ENCODE measurements around the gene HAPLN3.
A peak's percentile ranks its signal among the peaks of the same experiment; 100 is the strongest.

HAPLN3 gene

DNA sequence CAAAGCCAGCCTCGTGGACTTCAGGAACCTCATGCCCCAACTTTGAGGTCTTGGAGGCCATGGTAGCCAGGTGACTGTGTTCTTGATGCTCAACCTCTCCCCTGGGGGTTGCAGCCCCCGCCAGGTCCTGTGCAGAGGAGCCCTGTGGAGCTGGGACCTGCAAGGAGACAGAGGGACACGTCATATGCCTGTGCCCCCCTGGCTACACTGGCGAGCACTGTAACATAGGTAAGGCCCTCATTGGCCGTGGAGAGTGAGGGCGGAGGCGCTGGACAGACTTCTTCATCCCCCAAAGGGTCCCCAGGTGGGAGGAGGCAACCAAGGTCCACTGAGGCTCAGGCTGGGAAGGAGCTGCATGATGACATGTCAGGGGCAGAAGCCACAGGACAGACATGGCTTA, 35.1 kb downstream of the HAPLN3 start:
- DNase-seq (ENCODE audit: low spot score) = no peak

DNA sequence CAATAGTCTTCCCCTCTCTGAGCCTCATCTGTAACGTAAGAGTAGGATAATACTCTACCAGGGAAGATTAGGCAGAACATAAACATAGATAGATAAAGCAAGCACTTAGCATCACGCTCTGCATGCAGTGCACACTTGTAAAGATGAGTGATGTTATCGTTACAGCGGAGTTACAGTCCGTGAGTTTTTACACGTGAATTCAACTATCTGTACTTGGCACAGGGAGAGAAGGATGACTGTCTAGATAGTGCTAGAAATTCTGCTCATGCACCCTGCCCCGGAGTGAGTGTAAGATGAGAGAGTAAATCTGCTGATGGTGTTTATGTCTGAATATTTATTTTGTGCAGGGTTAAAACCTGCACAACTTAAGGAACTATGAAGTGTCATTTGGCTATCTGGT, 35.8 kb downstream of the HAPLN3 start:
- no peak for DNase-seq (ENCODE audit: low spot score)

DNA sequence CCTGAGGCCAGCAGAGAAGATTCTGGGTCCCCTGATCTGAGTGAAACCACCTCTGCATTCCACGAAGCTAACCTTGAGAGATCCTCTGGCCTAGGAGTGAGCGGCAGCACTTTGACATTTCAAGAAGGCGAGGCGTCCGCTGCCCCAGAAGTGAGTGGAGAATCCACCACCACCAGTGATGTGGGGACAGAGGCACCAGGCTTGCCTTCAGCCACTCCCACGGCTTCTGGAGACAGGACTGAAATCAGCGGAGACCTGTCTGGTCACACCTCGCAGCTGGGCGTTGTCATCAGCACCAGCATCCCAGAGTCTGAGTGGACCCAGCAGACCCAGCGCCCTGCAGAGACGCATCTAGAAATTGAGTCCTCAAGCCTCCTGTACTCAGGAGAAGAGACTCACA, 36.4 kb downstream of the HAPLN3 start:
- DNase-seq (ENCODE audit: low spot score) = no peak

DNA sequence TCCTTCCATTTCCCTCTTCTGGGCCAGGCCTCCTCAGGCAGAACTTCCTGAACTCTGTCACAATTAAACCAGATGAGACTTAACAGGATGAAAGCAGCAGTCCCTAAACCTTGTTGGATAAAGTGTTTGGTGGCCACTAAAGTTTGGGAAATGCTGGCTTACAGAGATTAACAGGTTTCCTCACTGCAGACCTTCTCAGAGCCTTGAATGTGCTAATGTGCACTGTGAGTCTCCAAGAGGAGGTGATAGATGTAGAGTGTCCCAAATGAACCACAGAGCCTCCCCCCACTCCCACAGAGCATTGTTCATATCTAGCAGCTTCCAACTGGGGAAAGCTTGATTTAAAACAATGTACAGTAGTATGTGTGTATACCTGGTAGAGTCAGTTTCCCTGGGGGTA, 42.9 kb downstream of the HAPLN3 start:
- no peak for DNase-seq (ENCODE audit: low spot score)

DNA sequence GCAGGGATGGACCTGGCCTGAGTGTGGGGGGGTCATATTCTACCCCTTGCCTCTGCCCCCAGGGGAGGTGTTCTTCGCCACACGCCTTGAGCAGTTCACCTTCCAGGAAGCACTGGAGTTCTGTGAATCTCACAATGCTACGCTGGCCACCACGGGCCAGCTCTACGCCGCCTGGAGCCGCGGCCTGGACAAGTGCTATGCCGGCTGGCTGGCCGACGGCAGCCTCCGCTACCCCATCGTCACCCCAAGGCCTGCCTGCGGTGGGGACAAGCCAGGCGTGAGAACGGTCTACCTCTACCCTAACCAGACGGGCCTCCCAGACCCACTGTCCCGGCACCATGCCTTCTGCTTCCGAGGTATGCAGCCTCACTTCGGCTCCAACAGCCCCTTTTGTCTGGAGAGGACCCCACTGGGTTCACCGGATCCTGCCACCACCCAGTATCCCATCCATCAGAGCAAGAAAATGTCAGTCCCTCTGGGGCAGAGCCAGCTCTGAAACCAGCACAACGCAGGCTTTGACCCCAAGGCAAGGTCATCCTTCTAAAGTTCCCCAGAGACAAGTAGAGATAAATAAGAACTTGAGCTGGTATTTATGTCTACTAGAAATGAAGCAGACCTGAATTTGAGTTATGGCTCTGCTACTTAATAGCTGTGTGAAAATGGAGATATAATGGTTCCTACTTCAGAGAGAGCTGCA, 45.8 kb downstream of the HAPLN3 start:
- DNase-seq (ENCODE audit: low spot score) = no peak

DNA sequence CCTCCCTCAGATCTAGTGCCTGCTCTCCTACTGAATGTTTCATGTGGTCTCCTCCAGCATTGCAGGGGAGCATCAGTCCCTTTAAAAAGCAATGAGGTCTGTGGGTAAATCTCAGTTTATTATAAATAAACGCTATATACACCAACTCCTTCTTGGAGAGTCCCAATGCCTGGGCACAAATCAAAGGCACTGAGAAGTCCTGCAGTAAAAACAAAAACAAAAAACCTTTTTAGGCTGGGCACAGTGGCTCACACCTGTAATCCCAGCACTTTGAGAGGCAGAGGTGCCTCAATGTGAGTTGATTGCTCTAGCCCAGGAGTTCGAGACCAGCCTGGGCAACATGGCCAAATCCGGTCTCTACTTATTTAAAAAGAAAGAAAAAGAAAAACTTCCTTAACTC, 47.1 kb downstream of the HAPLN3 start:
- no peak for DNase-seq (ENCODE audit: low spot score)

DNA sequence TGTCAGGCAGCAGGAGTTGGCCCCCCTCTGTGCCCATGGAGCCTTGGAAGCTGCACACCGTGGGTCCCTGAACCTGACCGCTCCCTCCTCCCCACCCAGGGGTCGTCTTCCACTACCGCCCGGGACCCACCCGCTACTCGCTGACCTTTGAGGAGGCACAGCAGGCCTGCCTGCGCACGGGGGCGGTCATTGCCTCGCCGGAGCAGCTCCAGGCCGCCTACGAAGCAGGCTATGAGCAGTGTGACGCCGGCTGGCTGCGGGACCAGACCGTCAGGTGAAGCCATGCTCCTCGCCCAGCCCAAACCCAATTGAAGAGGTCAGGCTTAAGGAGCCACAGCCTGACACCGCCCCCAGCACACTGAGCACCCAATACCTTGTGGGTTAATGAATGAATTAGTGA, 48.2 kb downstream of the HAPLN3 start:
- DNase-seq (ENCODE audit: low spot score) = no peak

DNA sequence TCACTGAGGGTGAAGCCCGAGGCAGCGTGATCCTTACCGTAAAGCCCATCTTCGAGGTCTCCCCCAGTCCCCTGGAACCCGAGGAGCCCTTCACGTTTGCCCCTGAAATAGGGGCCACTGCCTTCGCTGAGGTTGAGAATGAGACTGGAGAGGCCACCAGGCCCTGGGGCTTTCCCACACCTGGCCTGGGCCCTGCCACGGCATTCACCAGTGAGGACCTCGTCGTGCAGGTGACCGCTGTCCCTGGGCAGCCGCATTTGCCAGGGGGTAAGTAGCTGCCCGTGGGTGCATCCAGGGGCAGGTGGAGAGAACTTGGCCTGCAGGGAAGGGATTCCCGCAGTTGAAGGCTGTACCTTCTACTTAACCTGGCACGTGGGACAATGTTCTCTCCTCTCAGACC, 49.7 kb downstream of the HAPLN3 start:
- no peak for DNase-seq (ENCODE audit: low spot score)

DNA sequence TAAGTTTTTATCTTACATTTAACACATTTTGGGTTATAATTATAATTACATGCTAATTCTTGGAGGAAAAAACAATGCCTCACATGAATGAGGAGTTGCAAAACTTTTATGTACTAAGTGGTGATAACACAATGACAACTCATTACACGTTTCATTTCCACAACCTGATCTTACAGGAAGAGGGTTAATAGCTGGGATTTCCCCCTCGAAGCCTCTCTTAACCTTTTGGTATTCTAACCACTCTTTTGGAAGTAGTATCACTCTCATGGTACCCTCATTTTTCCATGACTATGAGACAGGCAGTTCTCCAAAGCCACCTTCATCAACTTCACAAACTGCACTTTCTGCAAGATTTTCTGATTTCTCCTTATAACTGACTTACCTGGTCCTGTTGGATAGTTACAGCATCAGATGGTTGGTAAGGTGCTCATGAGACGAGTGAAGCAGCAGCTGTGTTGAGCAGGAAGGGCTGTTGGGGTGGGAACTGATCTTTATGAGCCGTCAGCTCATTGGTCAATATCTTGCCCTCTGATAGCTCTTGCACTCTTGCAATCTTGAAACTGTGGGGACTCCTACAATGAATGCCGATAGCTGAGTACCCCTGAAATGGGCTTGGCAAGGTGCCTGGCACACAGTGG, 50.5 kb downstream of the HAPLN3 start:
- no peak for DNase-seq (ENCODE audit: low spot score)

DNA sequence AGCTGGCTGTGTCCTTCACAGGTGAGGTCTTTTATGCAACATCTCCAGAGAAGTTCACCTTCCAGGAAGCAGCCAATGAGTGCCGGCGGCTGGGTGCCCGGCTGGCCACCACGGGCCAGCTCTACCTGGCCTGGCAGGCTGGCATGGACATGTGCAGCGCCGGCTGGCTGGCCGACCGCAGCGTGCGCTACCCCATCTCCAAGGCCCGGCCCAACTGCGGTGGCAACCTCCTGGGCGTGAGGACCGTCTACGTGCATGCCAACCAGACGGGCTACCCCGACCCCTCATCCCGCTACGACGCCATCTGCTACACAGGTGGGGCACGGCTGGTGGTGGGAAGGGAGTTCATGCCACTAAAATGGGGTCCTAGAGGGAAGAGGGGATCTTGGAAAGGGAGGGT, 52.0 kb downstream of the HAPLN3 start:
- DNase-seq (ENCODE audit: low spot score) = no peak

DNA sequence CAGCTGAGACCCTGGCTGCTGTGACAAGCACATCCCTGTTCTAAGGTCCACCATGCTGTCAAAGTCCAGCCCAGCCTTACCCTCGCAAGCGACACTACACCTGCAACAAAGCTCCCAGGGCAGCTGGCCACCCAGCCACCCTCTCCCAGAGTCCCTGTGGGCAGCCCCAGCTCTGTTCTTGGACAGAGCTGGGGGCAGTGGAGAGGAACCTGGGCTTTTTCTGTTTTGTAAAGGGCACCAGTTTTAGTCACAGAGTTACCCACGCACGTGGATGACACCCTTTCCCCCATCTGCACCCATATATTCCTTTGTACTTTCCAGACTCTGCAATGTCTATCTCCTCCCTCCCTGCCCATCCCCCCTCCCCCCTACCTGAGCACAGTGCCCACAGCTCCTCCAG, 53.2 kb downstream of the HAPLN3 start:
- no peak for DNase-seq (ENCODE audit: low spot score)

DNA sequence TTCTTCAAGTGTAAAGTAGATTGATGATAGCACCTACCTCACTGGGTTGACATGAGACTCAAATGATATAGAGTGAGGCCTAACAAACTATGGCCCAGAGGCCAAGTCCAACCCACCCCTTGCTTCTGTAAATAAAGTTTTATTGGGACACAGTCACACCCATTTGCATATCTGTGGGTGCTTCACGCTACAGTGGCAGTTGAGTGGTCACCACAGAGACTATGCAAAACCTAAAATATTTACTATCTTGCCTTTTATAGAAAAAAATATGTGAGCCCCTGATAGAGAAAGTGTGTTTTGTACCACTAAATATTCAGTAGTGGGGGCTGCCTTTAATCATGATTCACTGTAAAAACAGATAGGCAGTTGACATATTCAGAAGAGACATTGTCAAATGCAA, 54.1 kb downstream of the HAPLN3 start:
- no peak for DNase-seq (ENCODE audit: low spot score)

DNA sequence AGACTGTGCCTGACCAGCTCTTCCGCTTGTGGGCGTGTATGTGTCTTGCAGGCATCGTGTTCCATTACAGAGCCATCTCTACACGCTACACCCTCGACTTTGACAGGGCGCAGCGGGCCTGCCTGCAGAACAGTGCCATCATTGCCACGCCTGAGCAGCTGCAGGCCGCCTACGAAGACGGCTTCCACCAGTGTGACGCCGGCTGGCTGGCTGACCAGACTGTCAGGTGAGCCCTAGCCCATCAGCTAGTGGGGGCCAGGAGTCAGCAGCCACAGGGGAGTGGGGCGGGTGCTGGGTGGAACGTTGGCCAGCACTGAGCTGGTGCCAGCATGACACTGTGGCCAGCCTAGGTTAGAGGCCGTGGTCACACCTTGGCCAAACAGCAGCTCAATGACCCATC, 55.4 kb downstream of the HAPLN3 start:
- DNase-seq (ENCODE audit: low spot score) = no peak

DNA sequence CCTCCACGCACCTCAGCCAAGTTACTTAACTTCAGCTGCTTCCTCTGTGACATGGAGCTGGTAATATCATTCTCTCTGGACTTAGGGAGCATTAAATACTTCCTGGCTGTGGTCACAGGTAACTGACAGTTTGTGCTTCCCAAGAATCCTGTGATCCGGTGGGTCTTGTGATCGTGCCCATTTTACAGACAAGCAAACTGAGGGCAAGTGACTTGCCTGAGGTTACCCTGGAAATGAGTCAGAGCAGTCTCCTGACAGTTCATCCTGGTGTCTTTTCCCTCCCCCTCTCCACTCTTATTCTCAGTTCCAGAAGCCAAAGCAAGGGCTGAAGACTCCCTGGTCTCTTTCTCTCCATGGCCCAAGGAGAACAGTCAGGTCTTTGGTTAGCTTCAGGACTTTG, 56.2 kb downstream of the HAPLN3 start:
- DNase-seq (ENCODE audit: low spot score) = no peak

DNA sequence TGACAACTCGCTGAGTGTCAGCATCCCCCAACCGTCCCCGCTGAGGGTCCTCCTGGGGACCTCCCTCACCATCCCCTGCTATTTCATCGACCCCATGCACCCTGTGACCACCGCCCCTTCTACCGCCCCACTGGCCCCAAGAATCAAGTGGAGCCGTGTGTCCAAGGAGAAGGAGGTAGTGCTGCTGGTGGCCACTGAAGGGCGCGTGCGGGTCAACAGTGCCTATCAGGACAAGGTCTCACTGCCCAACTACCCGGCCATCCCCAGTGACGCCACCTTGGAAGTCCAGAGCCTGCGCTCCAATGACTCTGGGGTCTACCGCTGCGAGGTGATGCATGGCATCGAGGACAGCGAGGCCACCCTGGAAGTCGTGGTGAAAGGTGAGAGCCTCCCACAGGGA, 56.7 kb downstream of the HAPLN3 start:
- DNase-seq (ENCODE audit: low spot score) = no peak

DNA sequence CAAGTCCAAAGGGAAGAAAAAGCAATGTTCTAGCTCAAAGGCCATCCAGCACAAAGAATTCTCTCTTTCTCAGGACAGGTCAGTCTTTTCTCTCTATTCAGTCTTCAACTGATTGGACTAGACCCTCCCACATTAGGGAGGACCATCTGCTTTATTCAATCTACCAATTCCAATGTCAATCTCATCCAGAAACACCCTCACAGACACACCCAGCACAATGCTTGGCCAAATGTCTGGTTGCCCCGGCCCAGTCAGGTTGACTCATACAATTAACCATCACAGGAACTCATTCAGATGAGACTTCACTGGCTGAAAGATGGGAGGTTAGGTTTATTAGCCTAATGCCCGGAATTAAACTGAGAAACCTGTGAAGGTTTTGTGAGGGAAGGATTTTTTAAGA, 59.7 kb downstream of the HAPLN3 start:
- no peak for DNase-seq (ENCODE audit: low spot score)

DNA sequence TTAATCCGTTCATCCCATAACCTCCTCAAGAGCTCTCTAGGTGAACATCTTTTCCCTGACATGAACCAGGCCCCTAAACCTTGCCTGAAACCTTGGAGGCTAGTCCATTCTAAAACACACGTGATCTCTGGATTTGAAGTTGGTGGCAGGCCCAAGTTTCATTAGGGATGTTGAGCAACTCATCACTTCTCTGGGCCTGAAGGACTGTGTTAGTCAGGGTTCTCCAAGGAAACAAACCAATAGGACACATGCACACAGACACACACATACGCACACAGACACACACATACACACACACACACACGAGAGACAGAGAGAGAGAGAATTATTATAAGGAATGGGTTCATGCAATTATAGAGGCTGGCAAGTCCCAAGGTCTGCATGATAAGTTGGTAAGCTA, 60.2 kb downstream of the HAPLN3 start:
- no peak for DNase-seq (ENCODE audit: low spot score)

DNA sequence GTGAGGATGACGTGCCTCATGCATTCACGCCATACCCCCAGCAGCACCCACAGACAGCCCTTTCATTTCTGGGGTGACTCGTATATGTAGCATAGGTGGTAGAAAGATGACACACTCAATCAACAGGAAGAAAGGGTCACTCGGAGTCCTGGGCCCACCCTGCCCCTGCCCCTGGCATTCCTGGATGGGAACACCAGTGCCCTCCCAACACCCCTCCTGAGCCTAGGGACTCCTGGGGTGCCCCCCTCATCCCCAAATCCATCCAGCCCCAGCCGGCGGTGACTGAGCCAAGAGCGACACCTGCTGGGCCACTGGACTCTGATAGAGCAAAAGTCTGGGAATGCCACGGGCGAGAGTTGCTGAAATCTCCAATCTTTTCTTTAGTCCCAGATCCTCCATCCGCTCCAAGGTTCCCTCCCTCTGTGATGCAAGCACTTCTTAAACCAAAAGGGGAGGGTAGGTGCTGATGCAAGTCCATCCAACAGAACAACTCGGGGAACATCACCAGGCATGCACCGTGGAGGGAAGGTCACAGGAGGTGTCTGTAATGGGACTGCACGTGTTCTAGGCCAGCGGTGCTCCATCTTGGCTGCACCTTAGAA, 61.0 kb downstream of the HAPLN3 start:
- peak; percentile 42 for DNase-seq (ENCODE audit: low spot score)

DNA sequence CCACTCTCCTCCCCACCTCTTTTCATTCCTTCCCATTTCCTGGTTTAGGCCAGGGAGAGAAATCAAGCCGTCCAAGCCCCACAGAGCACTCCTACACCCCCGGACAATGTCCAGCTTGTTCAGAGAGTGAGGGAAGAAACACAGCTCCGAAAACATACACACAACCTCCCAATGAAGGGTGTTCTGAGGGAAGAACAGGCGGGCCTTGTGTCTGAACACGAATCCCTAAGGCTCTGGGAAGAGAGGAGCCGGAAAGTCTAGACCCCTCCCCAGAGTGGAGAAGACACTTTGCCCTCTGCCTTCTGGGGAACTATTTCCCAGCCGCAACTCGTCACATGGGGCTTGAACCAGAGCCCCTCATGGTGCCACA, 61.6 kb downstream of the HAPLN3 start:
- DNase-seq (ENCODE audit: low spot score) = peak; percentile 29

DNA sequence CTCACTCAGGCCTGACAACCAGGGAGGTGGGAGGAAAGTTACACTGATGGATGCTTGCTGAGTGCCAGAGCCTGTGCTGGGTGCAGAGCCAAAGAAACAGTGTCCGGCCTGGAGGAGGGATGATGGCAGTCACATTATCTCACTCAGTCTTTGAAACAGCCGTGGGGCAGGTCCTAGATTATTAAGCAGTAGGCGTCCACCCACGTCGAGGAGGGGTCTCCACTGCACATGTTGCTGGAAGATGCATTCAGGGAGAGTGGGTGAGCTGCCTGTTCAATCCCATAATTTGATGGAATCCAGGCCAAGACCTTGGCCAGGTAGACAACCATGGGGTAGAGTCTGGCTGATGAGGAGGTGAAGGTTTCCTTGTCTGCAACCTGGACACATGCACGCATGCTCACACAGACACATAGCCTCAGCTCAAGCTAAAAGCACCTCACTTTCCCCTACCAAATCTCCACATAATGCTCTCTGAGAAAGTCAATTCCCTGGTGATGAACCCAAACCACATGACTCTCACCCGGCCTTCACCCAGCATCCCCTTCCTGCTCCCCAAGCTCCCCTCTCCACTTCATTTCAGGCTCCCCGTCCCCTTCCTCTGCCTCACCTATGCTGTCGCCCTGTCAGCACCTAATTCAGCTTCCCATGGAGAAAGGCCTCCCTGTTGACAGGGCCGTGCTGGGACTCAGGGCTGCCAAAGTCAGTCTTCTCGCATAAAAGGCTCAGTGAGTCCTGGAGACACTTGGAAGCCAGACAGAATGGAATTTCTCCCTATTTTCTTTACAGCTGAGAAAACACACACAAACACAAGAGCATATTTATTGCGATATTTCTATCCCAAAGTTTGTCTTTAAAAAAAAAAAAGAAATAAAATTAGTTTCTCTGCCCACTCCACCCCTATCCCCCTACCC, 62.3 kb downstream of the HAPLN3 start:
- peak; percentile 9 for DNase-seq (ENCODE audit: low spot score)

DNA sequence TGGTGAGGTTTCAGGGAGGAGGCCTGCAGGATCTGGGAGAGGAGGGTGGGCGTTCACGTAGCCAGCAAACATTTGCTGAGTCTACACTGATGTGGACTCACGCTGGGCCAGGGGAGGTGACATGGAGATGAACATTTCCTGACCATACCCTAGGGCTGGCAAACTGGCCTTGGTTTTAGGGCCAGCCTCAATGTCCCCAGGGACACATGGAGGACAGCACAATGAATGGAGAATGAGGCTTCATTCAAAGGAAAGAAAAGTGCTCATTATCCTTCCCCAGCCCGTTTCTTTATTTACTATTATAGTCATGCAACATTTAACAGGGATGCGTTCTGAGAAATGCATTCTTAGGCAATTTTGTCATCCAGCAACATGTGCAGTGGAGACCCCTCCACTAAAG, 65.3 kb downstream of the HAPLN3 start:
- DNase-seq (ENCODE audit: low spot score) = no peak

DNA sequence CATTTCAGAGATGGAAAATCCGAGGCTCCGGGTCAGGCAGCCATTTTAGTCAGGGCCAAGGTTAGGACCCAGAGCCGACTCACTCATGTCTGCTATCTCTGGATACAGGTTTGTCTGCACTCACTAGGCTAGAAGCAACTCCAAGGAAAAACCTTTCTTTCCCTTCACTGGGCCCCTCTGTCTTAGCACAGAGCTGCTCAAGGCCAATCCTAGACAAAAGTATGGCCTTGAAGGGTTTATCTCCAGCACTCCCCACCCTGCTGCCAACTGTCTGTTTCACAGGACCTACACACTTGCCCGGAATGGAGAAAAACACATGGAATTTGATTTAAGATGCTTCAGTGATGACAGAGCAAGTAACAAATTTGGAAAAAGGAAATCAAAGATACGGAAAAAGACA, 66.6 kb downstream of the HAPLN3 start:
- DNase-seq (ENCODE audit: low spot score) = no peak
